ENCODE data around the gene CA9.

The CA9 gene

DNA sequence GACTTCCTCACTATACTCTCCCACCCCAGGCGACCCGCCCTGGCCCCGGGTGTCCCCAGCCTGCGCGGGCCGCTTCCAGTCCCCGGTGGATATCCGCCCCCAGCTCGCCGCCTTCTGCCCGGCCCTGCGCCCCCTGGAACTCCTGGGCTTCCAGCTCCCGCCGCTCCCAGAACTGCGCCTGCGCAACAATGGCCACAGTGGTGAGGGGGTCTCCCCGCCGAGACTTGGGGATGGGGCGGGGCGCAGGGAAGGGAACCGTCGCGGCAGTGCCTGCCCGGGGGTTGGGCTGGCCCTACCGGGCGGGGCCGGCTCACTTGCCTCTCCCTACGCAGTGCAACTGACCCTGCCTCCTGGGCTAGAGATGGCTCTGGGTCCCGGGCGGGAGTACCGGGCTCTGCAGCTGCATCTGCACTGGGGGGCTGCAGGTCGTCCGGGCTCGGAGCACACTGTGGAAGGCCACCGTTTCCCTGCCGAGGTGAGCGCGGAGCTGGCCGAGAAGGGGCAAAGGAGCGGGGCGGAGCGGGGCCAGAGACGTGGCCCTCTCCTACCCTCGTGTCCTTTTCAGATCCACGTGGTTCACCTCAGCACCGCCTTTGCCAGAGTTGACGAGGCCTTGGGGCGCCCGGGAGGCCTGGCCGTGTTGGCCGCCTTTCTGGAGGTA, 2.1 kb downstream of the CA9 start:
- peak; percentile 95 for DNase-seq (ENCODE audit: low spot score)

DNA sequence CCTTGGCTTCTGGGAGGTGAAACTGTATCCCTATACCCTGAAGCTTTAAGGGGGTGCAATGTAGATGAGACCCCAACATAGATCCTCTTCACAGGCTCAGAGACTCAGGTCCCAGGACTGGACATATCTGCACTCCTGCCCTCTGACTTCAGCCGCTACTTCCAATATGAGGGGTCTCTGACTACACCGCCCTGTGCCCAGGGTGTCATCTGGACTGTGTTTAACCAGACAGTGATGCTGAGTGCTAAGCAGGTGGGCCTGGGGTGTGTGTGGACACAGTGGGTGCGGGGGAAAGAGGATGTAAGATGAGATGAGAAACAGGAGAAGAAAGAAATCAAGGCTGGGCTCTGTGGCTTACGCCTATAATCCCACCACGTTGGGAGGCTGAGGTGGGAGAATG, 5.4 kb downstream of the CA9 start:
- DNase-seq (ENCODE audit: low spot score): no peak

- no peak for DNase-seq (ENCODE audit: low spot score)
Observed at GRCh38 chr9:35679766-35680330, 6.1 kb downstream of the CA9 start.

DNA sequence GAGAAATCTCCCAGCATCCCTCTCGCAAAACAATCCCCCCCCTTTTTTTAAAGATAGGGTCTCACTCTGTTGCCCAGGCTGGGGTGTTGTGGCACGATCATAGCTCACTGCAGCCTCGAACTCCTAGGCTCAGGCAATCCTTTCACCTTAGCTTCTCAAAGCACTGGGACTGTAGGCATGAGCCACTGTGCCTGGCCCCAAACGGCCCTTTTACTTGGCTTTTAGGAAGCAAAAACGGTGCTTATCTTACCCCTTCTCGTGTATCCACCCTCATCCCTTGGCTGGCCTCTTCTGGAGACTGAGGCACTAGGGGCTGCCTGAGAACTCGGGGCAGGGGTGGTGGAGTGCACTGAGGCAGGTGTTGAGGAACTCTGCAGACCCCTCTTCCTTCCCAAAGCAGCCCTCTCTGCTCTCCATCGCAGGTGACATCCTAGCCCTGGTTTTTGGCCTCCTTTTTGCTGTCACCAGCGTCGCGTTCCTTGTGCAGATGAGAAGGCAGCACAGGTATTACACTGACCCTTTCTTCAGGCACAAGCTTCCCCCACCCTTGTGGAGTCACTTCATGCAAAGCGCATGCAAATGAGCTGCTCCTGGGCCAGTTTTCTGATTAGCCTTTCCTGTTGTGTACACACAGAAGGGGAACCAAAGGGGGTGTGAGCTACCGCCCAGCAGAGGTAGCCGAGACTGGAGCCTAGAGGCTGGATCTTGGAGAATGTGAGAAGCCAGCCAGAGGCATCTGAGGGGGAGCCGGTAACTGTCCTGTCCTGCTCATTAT, 6.8 kb downstream of the CA9 start:
- peak; percentile 58 for DNase-seq (ENCODE audit: low spot score)

DNA sequence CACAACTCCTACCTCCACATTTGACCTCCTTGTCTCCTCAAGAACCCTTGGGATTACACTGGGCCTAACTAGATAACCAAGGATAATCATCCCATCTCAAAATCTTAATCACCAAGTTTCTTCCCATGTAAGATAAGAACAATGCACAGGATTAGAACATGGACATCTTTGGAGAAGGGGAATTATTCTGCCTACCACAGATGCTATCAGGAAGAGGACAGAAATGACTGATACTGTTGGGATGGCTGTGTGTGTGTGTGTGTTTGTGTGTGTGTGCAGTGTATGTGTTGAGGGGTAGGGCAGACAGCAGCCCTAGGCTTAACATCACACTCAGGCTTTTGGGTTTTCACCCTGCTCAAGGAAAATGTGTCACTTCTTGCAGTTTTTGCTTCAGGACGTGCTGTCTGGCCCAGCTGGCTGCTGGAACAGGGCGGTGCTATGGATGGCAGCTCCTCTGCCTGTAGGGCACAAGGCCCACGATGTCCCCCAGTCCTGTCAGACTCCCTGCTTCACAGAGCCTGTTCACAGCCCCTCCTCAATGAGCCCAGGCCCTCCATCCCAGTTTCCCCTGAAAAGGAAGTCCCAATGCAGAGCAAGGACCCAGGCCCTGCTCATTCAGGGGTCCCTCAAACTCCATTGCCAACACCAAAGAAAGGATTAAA, 7.7 kb downstream of the CA9 start:
- DNase-seq (ENCODE audit: low spot score): no peak

DNA sequence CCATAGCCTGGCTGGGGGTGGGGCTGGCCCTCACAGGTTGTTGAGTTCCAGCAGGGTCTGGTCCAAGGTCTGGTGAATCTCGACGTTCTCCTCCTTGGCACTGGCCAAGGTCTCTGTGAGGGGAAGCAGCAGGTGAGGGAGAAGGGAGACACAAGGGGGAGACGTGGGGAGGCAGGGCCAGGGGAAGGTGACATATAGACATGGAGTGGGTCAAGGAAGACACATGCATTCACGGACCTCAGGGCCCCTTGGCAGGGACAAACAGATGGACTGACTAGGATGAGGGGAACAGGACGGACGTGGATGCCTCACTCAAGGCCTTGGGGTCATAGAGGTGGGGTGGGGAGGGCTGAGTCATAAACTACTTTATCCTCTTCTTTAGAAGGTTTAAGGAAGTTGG, 8.3 kb downstream of the CA9 start:
- DNase-seq (ENCODE audit: low spot score): no peak

GRCh38 chr9:35682520-35683315, 9.0 kb downstream of the CA9 start:
- no peak for DNase-seq (ENCODE audit: low spot score)

- no peak for DNase-seq (ENCODE audit: low spot score)
Observed at GRCh38 chr9:35683323-35683722, 9.6 kb downstream of the CA9 start.

GRCh38 chr9:35684921-35685320, 11.2 kb downstream of the CA9 start:
- DNase-seq (ENCODE audit: low spot score): no peak

DNA sequence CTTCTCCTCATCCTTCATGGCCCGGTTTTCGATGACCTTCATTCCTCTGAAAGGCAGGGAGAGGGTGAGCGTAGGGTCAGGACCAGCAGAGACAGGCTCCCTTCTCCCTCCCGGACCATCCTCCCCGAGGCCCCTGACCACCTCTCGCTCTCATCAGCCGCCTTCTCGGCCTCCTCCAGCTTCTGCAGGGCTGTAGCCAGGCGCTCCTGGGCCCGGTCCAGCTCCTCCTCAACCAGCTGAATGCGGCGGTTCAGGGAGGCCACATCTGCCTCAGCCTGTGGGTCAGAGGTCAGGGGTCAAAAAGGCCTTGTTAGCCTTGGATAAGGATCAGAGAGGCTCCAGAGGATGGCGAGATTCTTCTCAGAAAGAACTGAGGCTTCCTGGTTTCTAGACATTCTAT, 11.8 kb downstream of the CA9 start:
- no peak for DNase-seq (ENCODE audit: low spot score)

DNA sequence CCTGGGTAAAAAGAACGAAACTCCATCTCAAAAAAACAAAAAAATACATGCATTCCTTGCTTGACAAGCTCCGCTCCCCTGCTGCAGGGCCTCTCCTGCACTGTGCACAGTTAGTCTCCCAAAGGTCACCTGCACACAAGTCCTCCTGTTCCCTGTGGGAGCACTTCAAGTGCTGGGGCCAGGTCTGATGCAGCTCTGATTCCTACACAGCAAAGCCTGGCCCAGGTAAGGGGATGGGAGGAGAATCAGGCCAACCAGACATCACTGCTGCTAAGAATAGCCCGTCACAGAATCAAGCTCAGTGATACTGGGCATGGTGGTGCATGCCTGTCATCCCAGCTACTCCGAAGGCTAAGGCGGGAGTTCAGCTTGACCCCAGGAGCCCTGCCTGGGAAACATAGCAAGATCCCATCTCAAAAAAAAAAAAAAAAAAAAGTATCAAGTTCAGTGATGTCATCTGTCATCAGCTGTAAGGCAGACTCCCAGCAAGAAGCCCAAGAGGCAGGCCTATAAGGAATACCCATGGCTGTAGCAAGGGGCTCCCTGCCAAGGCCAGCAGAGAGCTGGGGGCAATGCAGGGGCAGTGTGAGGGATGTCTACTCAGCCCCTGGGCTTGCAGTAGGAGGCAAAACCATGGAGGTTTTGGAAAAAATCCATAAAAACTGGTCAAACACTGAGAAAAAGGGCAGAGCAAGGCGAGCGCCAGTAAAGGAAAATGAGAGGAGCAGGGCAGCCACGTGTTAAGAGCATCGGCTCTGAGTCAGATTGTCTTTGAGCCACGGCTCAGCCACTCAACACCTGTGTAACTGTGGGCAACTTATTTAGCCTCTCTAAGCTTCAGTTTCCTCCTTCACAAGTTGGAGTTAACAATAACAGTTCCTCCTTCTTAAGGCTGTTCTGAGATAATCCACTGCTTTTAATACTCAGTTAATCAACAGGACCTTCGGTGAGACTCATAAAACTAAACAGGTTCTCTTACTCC, 12.8 kb downstream of the CA9 start:
- DNase-seq (ENCODE audit: low spot score): no peak

GRCh38 chr9:35687306-35687705, 13.6 kb downstream of the CA9 start:
- no peak for DNase-seq (ENCODE audit: low spot score)

DNA sequence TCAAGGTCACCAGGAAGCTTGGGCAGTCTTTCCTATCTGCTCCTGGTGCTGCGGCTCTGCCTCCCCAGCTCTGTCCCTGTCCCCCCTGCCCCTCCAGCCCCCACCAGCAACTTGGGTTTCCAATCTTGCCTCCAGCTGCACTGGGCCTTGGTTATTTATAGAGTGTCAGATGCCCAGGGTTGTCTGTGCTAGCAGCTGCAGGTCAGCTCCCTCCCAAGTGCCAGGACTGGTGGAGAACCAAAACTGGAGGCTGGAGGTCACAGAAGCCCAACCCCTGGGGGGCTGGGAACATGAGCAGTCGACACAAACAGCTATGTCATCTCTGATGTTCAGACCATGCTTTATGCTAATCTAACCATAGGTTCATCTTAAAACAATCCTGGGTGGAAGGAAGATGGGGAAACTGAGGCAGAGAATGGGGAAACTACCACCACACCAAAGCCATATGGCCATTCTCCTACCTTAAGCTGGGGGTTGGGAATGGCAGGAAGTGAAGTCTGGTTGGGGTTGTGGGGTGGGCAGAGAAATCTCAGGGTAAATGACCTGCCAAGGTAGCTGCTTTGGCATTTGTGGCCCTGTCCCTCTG, 14.3 kb downstream of the CA9 start:
- DNase-seq (ENCODE audit: low spot score): no peak

GRCh38 chr9:35688558-35689541, 15.1 kb downstream of the CA9 start:
- DNase-seq (ENCODE audit: low spot score): no peak

DNA sequence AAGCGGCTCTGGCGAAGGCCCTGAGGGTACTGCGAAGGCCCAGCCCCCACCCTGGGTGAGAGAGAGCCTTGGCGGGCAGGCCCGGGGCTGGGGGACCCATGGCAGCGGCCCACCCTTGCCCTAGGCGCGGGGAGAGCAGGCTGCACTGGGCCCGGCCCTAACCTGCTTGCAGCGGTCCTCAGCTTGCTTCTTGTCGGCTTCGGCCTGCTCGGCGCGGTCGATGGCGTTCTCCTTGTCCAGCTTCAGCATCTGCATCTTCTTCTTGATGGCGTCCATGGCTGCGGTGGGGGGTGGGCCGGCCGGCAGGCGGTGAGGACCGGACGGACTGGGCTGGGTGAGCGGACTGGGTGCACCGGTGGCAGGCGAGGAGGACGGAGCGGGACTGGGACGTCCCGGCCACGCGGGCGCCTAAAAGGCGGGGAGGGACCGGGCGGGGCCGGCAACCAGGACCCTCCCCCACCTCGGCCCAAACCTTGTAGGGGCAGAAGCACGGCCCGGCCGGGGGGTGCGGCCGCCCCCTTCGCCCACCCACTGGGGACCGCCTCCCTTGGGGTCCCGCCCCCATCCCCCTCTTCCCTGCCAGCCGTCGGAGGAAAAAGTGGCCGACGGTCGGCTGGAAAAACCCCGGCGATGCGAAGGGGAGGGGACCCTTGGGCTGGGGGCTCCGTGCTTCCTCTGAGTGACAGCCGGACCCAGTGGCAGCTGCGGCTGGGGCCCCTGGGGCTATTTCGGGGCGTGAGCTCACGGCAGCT, 16.0 kb downstream of the CA9 start, which contains the start of gene TPM2:
TSS of gene TPM2 (minus strand) at position 384 of the 752 bp plus-strand sequence. CDS start at position 276, 108 bp downstream.
- DNase-seq (ENCODE audit: low spot score): peak; percentile 83

- DNase-seq (ENCODE audit: low spot score): no peak
Observed at GRCh38 chr9:35690294-35690613, 16.5 kb downstream of the CA9 start.

- peak; percentile 77 for DNase-seq (ENCODE audit: low spot score)
Observed at GRCh38 chr9:35690614-35691333, 17.0 kb downstream of the CA9 start.

GRCh38 chr9:35691334-35691650, 17.6 kb downstream of the CA9 start:
- DNase-seq (ENCODE audit: low spot score): peak; percentile 49

Measured in iPS-NIHi11 (cell line).